GM19397 (cell line): ENCODE measurements around the gene DNAJC18.
A peak's percentile ranks its signal among the peaks of the same experiment; 100 is the strongest.
"Not testable (repeated sequence)": the region's sequence is repeated elsewhere in the genome, so short reads cannot be mapped to it uniquely, and the experiment has no call there.

ENCODE experiments used
- ATAC-seq: cut with Tn5 transposase; IDR thresholded peaks from one replicate; pipeline ENCODE4 v1.9.1; 2021; ENCODE audit warnings: mild to moderate bottlenecking, moderate library complexity; ENCODE audit not compliant: unreplicated experiment

DNAJC18 gene

GRCh38 chr5:139389701-139390638 lies 49.4 kb downstream of the DNAJC18 start, which contains the start of gene MZB1:
Gene MZB1 (minus strand): TSS chr5:139389913. CDS start chr5:139389856, 57 bp downstream.
- ATAC-seq: peak; percentile 38

GRCh38 chr5:139388198-139388821 lies 51.0 kb downstream of the DNAJC18 start:
- ATAC-seq: no peak

- no peak for ATAC-seq
Measured at GRCh38 chr5:139387611-139388197, 51.6 kb downstream of the DNAJC18 start.

- ATAC-seq: not testable (repeated sequence)
Measured at GRCh38 chr5:139386956-139387355, 52.4 kb downstream of the DNAJC18 start.

- ATAC-seq: no peak
Measured at GRCh38 chr5:139386050-139386438, 53.3 kb downstream of the DNAJC18 start.

- no peak for ATAC-seq
Measured at GRCh38 chr5:139385061-139386049, 54.0 kb downstream of the DNAJC18 start.

- no peak for ATAC-seq
Measured at GRCh38 chr5:139384591-139385051, 54.7 kb downstream of the DNAJC18 start.

GRCh38 chr5:139383993-139384590 lies 55.2 kb downstream of the DNAJC18 start:
- no peak for ATAC-seq

- no peak for ATAC-seq
Measured at GRCh38 chr5:139383275-139383992, 55.9 kb downstream of the DNAJC18 start, which contains the start of gene SLC23A1. Gene SLC23A1 (minus strand): TSS chr5:139383297. CDS start chr5:139383253, 44 bp downstream.

GRCh38 chr5:139382807-139383206 lies 56.5 kb downstream of the DNAJC18 start:
- ATAC-seq: no peak

- ATAC-seq: no peak
Measured at GRCh38 chr5:139381837-139382761, 57.2 kb downstream of the DNAJC18 start.

GRCh38 chr5:139379626-139380449 lies 59.5 kb downstream of the DNAJC18 start:
- ATAC-seq: no peak

- no peak for ATAC-seq
Measured at GRCh38 chr5:139378941-139379361, 60.4 kb downstream of the DNAJC18 start.

- ATAC-seq: no peak
Measured at GRCh38 chr5:139378101-139378825, 61.1 kb downstream of the DNAJC18 start.

- ATAC-seq: no peak
Measured at GRCh38 chr5:139377226-139377625, 62.1 kb downstream of the DNAJC18 start.

GRCh38 chr5:139376364-139376763 lies 63.0 kb downstream of the DNAJC18 start:
- no peak for ATAC-seq
